Measurements from ENCODE around the gene FAM222B. TPM values are rescaled to one million over a fixed set of nuclear protein-coding genes. Genes with fewer than 3 reads are reported as not detected.

The FAM222B gene
- total and polyA plus RNA-seq, 9 of the 15 experiments (the other 6 are each of a cell fraction or from before 2014, with no cell fraction given) = 4.0 to 34.6 (median 7.5) TPM

DNA sequence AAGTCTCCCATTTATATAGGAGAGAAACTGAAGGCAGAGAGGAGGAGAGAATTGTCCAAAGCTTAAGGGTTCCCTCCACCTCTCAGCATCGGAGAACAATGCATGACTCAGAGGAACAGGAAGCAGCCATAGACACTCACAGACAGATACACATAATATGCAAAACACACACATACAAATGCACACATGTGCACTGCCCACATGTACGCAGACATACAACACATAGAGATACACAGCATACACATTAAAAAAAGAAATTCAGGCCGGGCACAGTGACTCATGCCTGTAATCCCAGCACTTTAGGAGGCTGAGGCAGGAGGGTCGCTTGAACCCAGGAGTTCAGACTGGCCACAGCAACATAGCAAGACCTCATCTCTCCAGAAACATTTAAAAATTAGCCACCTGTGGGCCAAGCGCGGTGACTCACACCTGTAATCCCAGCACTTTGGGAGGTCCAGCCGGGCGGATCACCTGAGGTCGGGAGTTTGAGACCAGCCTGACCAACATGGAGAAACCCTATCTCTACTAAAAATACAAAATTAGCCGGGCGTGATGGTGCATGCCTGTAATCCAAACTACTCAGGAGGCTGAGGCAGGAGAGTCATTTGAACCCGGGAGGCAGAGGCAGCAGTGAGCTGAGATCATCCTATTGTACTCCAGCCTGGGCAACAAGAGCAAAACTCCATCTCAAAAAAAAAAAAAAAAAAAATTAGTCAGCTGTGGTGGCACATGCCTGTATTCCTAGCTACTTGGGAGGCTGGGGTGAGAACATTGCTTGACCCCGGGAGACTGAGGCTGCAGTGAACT lies 23.6 kb upstream of the FAM222B start (continued):
- TF ChIP-seq, protein P1, sequence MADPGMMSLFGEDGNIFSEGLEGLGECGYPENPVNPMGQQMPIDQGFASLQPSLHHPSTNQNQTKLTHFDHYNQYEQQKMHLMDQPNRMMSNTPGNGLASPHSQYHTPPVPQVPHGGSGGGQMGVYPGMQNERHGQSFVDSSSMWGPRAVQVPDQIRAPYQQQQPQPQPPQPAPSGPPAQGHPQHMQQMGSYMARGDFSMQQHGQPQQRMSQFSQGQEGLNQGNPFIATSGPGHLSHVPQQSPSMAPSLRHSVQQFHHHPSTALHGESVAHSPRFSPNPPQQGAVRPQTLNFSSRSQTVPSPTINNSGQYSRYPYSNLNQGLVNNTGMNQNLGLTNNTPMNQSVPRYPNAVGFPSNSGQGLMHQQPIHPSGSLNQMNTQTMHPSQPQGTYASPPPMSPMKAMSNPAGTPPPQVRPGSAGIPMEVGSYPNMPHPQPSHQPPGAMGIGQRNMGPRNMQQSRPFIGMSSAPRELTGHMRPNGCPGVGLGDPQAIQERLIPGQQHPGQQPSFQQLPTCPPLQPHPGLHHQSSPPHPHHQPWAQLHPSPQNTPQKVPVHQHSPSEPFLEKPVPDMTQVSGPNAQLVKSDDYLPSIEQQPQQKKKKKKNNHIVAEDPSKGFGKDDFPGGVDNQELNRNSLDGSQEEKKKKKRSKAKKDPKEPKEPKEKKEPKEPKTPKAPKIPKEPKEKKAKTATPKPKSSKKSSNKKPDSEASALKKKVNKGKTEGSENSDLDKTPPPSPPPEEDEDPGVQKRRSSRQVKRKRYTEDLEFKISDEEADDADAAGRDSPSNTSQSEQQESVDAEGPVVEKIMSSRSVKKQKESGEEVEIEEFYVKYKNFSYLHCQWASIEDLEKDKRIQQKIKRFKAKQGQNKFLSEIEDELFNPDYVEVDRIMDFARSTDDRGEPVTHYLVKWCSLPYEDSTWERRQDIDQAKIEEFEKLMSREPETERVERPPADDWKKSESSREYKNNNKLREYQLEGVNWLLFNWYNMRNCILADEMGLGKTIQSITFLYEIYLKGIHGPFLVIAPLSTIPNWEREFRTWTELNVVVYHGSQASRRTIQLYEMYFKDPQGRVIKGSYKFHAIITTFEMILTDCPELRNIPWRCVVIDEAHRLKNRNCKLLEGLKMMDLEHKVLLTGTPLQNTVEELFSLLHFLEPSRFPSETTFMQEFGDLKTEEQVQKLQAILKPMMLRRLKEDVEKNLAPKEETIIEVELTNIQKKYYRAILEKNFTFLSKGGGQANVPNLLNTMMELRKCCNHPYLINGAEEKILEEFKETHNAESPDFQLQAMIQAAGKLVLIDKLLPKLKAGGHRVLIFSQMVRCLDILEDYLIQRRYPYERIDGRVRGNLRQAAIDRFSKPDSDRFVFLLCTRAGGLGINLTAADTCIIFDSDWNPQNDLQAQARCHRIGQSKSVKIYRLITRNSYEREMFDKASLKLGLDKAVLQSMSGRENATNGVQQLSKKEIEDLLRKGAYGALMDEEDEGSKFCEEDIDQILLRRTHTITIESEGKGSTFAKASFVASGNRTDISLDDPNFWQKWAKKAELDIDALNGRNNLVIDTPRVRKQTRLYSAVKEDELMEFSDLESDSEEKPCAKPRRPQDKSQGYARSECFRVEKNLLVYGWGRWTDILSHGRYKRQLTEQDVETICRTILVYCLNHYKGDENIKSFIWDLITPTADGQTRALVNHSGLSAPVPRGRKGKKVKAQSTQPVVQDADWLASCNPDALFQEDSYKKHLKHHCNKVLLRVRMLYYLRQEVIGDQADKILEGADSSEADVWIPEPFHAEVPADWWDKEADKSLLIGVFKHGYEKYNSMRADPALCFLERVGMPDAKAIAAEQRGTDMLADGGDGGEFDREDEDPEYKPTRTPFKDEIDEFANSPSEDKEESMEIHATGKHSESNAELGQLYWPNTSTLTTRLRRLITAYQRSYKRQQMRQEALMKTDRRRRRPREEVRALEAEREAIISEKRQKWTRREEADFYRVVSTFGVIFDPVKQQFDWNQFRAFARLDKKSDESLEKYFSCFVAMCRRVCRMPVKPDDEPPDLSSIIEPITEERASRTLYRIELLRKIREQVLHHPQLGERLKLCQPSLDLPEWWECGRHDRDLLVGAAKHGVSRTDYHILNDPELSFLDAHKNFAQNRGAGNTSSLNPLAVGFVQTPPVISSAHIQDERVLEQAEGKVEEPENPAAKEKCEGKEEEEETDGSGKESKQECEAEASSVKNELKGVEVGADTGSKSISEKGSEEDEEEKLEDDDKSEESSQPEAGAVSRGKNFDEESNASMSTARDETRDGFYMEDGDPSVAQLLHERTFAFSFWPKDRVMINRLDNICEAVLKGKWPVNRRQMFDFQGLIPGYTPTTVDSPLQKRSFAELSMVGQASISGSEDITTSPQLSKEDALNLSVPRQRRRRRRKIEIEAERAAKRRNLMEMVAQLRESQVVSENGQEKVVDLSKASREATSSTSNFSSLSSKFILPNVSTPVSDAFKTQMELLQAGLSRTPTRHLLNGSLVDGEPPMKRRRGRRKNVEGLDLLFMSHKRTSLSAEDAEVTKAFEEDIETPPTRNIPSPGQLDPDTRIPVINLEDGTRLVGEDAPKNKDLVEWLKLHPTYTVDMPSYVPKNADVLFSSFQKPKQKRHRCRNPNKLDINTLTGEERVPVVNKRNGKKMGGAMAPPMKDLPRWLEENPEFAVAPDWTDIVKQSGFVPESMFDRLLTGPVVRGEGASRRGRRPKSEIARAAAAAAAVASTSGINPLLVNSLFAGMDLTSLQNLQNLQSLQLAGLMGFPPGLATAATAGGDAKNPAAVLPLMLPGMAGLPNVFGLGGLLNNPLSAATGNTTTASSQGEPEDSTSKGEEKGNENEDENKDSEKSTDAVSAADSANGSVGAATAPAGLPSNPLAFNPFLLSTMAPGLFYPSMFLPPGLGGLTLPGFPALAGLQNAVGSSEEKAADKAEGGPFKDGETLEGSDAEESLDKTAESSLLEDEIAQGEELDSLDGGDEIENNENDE (IDR thresholded peaks at IDR 0.05; ENCODE audit: low read depth, low read length) = no peak
- TF ChIP-seq ZNF274 (IDR thresholded peaks at IDR 0.05; ENCODE audit: borderline replicate concordance, low read depth, low read length) (no peak), HLTF (IDR thresholded peaks at IDR 0.05) (peak; percentile 48; the same call in 1 of the 2 replicates), SMARCA4 (IDR thresholded peaks at IDR 0.05) (no peak; the same call in none of the 2 replicates), ZNF217 (CRISPR knock-in tag; IDR thresholded peaks at IDR 0.05) (no peak), EHMT2 (IDR thresholded peaks at IDR 0.05) (no peak; the same call in 1 of the 2 replicates), MYC (IDR thresholded peaks at IDR 0.05; ENCODE audit: low read depth, low read length) (no peak), MYC (CRISPR knock-in tag; IDR thresholded peaks at IDR 0.05; ENCODE audit: borderline replicate concordance, low read depth) (no peak), KAT8 (IDR thresholded peaks at IDR 0.05; ENCODE audit: low read depth) (no peak), HSF4 (CRISPR knock-in tag; IDR thresholded peaks at IDR 0.05; ENCODE audit: borderline replicate concordance) (no peak), NFRKB (IDR thresholded peaks at IDR 0.05; ENCODE audit: low read depth) (peak; percentile 89), MBD2 (IDR thresholded peaks at IDR 0.05; ENCODE audit: borderline replicate concordance, low read depth) (no peak), FOSL1 (tag; conservative IDR thresholded peaks at IDR 0.05) (no peak; the same call in none of the 2 replicates), KAT2B (IDR thresholded peaks at IDR 0.05; ENCODE audit: low read depth, low read length) (no peak), ZFP36 (IDR thresholded peaks at IDR 0.05; ENCODE audit: low read depth, low read length, partially characterized antibody) (no peak), BRCA1 (IDR thresholded peaks at IDR 0.05) (no peak), BRCA1 (CRISPR knock-in tag; IDR thresholded peaks at IDR 0.05) (no peak), CHCHD3 (CRISPR knock-in tag; IDR thresholded peaks at IDR 0.05) (no peak)
- TF ChIP-seq, protein P2, sequence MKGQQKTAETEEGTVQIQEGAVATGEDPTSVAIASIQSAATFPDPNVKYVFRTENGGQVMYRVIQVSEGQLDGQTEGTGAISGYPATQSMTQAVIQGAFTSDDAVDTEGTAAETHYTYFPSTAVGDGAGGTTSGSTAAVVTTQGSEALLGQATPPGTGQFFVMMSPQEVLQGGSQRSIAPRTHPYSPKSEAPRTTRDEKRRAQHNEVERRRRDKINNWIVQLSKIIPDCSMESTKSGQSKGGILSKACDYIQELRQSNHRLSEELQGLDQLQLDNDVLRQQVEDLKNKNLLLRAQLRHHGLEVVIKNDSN (CRISPR knock-in tag; IDR thresholded peaks at IDR 0.05) = no peak

Measured in K562 (cell line).